EH (cell line): ENCODE measurements around the gene C4orf51.

Experiments used
- DNase-seq: peaks from one replicate; pipeline ENCODE4 v3.0.0-alpha.2; 2015; ENCODE audit warnings: low read depth

Gene C4orf51

GRCh38 chr4:145709843-145710242, 29.9 kb downstream of the C4orf51 start:
- DNase-seq, result peak; percentile 92

- peak; percentile 50 for DNase-seq
Observed at GRCh38 chr4:145716200-145716599, 36.3 kb downstream of the C4orf51 start.

- DNase-seq, result no peak
Observed at GRCh38 chr4:145716661-145717200, 36.8 kb downstream of the C4orf51 start.

- DNase-seq, result no peak
Observed at GRCh38 chr4:145719752-145720624, 40.0 kb downstream of the C4orf51 start.

GRCh38 chr4:145720656-145721055, 40.7 kb downstream of the C4orf51 start:
- DNase-seq, result no peak

- peak; percentile 1 for DNase-seq
Observed at GRCh38 chr4:145722561-145722960, 42.6 kb downstream of the C4orf51 start.

GRCh38 chr4:145723336-145723735, 43.4 kb downstream of the C4orf51 start:
- DNase-seq, result no peak

- DNase-seq, result no peak
Observed at GRCh38 chr4:145730026-145730425, 50.1 kb downstream of the C4orf51 start.

GRCh38 chr4:145731028-145731427, 51.1 kb downstream of the C4orf51 start:
- DNase-seq, result peak; percentile 69

GRCh38 chr4:145732001-145732815, 52.3 kb downstream of the C4orf51 start:
- DNase-seq, result peak; percentile 23

- peak; percentile 96 for DNase-seq
Observed at GRCh38 chr4:145732895-145733880, 53.2 kb downstream of the C4orf51 start.

GRCh38 chr4:145734031-145734430, 54.1 kb downstream of the C4orf51 start:
- DNase-seq, result no peak

- peak; percentile 99 for DNase-seq
Observed at GRCh38 chr4:145734576-145735346, 54.8 kb downstream of the C4orf51 start.

GRCh38 chr4:145735347-145735675, 55.4 kb downstream of the C4orf51 start:
- DNase-seq, result peak; percentile 98

GRCh38 chr4:145735827-145736226, 55.9 kb downstream of the C4orf51 start:
- DNase-seq, result peak; percentile 44

- DNase-seq, result peak; percentile 78
Observed at GRCh38 chr4:145736241-145736831, 56.4 kb downstream of the C4orf51 start.

- DNase-seq, result peak; percentile 58
Observed at GRCh38 chr4:145739845-145740244, 59.9 kb downstream of the C4orf51 start.

GRCh38 chr4:145740806-145741205, 60.9 kb downstream of the C4orf51 start:
- DNase-seq, result no peak

- DNase-seq, result no peak
Observed at GRCh38 chr4:145743641-145744040, 63.7 kb downstream of the C4orf51 start.

GRCh38 chr4:145755802-145756201, 75.9 kb downstream of the C4orf51 start:
- no peak for DNase-seq
